Ramos (cell line): Measurements from ENCODE around the gene SPOCK3.

Experiments used
- in situ Hi-C: fragments of 300-500 bp; cut with MboI; formaldehyde crosslinking; loops from one replicate; pipeline ENCODE4 v1.14.3; 2022; ENCODE audit warnings: low sequenced_read_pairs; ENCODE audit not compliant: unreplicated experiment

SPOCK3 gene

DNA sequence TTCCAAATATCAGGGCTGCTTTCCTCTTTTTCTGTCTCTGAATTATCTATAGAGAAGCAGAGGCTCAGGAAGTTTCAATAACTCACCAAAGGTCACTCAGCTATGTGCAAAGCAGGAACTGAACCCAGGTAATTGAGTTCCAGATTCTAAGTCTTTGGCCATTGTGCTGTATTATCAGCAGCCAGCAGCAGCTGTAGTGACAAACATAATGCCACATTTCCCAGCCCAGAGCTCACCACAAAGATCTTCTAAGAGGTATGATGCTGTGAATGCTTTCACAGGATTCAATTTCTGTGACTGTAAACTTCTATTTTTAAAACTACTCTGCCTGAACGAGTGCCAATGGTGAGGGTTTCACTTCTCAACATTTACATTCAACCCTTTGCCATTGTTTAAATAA lies 56.4 kb downstream of the SPOCK3 start:
- in situ Hi-C loops, result no loop called here

- in situ Hi-C loops, result no loop called here
Observed at GRCh38 chr4:167176723-167177367, 57.4 kb downstream of the SPOCK3 start.

DNA sequence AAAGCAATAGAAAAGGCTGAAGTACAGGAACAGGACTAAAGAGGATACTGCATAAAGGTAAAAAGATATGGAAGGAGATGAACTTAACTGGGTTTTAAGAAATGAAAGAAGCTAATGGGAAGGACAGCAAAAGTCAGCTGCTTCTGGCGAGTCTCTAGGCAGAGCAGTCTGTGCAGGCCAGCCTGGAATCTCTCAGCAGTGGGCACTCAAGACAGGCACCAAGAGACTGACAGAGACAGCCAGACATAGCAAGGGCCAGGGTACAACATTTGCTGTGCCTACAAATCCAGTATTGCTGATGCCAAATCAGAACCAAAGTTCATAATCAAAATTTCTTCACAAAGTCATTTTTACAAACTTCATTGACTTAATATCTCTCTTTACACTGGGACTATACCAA lies 62.4 kb downstream of the SPOCK3 start:
- in situ Hi-C loops, result no loop called here

DNA sequence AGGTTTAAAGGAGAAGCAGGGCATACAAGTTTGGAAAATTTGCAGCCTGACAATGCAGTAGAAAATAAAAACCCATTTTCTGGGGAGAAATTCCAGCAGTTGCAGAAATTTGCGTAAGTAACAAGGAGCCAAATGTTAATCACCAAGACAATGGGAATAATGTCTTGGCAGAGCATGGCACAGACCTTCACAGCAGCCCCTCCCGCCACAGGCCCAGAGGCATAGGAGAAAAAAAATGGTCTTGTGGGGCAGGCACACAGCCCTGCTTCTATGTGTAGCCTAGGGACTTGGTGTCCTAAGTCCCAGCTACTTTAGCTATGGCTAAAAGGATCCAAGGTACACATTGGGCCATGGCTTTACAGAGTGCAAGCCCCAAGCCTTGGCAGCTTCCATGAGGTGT lies 65.7 kb downstream of the SPOCK3 start:
- in situ Hi-C loops, result no loop called here

DNA sequence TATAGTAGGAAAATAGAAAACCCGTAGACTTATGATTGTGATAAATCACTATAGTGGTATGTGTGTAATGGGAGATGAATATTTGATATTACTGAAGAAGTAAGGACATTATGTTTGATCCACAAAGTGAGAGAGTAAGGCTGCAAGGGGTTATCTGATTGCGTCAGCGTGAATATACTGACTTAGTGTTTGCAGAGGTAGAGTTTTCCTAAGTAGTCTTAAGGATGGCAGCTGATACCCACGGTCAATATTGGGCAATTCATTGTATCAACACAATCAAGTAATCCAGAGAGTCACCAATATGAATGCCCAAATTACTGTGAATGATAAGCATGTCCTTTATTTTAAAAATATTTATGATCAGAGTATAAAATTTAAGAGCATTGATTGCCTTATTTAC lies 83.7 kb downstream of the SPOCK3 start:
- in situ Hi-C loops, result no loop called here

DNA sequence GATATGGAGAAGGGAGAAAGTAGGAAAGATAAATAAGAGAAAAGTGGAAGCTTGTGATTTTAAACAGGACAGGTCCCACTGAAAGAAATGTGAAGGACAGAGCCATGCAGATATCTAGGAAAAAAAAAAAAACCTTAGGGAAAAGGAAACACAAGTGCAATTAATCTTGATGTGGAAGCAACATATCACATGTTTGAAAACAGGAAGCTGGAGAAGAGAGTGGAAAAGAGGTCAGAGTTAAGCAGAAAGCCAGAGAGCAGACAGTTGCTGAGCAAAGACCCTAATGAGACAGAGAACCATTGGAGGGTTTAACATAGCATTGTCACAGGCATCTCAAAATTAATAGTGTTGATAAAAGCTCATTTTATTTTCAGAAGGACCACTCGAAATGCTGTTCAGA lies 89.7 kb downstream of the SPOCK3 start:
- in situ Hi-C loops, result no loop called here

DNA sequence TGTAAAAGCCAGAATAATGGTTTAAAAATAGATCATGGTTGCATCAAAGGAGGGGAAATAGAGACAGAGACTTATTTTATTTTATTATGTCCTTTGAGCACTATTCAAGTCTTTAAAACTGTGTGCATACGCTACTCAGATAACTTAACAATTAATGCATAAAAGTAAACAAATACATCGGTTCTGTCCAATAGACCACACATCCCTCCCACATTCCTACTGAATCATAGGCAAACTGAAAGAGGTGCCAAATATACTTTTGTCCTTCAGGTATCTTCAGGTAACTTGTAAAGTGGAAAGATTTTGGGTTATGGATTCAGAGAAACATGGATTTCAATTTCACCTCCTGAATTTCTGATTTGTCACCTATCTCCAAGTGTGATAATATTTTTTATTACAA lies 91.3 kb downstream of the SPOCK3 start:
- in situ Hi-C loops, result no loop called here

DNA sequence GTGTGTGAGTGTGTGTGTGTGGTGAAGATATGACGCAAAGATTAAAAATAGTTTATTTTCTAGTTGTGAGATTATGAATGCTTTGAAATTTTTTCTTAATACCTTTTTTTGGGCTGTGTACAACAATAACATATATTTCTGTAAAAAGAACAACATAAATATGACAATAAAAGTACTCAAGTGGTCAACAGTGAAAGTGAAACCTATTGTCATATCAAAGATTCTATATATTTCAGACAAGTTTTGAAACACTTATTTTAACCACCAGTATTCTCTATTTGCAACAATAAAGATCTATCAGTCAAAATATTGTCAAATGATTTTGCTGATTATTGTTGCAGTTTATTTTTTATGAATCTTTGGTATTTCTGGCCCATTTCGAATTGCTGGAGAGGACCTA lies 98.0 kb downstream of the SPOCK3 start:
- in situ Hi-C loops, result no loop called here

DNA sequence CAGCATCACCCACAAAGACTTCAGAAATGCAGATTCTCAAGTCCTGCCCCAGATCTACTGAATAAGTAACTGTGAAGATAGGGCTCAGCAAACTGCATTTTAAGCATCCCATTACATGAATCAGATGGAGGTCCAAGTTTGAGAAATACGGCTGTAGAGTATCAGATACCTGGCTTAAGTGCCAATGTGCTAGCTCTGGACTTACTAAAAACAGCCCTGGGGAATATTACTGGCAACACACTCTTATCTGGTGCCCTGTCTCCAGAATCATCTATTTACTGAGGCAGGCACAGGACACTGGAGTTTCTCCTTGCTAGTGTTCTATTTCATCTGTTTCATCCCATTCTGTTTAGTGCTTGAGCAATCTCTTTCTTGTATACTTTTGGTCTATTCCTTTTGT lies 105.1 kb downstream of the SPOCK3 start:
- in situ Hi-C loops, result no loop called here

DNA sequence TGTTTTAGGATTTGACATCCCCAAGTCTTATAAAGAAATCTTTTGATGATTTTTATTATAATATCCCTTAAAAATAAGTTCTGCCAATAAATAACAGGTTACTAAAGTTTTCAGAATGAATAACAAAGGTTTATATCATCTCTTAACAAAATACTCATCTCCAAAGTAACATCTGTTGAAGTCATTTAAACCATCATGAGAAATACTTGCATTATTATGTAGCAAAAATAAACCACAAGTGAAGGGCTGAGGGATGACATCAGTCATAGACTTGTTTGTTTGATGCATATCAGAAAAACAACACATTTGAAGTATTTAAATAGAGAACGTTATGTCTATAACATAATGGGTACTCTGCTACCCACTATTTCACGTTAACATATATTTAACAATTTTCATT lies 114.9 kb downstream of the SPOCK3 start:
- in situ Hi-C loops, result no loop called here

GRCh38 chr4:167117273-167117672 lies 117.0 kb downstream of the SPOCK3 start:
- in situ Hi-C loops, result no loop called here

DNA sequence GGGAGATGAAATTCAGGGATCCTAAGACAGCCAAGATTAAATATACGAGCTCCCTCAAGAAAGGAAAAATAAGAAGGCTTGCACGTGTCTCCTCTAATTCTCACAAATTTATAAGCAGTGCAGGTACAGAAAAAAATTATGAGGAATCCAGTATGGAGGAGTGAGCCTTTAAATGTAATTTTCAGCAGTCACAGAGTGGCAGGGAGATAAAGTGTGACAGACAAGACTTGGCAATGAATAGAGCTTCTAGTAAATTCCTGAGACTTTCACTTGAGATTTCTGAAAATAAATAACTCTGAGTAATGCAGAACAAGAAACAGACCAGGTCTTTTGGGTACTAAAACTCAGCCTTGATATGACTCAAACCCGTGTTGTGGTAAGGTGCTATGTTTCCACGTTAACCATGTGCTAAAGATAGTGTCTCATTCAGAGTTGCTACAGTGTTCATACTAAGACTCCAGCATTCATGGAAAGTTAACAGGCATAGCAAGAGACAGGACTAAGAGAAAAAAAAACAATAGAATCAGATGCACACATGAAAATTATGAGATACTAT lies 119.8 kb downstream of the SPOCK3 start:
- in situ Hi-C loops, result no loop called here

DNA sequence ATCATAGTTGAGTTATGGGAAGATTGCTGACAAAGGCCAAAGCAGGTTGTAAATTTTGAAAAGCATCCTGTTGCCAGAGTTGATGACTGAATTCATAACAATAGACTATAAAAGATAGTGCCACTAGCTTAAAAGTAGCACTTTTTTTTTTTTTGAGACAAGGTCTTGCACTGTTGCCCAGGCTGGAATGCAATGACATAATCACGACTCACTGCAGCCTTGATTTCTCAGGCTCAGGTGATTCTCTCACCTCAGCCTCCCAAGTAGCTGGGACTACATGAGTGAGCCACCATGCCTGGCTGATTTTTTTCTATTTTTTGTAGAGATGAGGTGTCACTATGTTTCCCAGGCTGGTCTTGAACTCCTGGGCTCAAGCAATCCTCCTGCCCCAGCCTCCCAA lies 122.7 kb downstream of the SPOCK3 start:
- in situ Hi-C loops, result no loop called here

DNA sequence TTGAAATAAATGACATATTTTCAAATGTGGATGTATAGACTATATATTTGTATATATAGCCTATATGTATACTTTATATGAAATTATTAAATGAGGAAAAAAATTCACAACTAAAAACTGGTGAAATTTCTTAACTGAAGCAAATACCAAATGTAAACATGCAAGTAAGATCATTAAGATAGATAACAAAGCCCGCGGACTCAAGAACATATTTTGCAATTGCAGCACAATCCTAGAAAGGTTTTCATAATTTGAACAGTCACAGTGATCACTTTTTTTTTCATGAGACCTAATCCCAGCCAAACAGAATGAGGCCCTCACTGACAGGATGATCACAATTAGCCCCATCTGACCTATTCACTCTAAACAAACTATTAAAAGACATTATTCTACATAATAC lies 123.2 kb downstream of the SPOCK3 start:
- in situ Hi-C loops, result no loop called here

DNA sequence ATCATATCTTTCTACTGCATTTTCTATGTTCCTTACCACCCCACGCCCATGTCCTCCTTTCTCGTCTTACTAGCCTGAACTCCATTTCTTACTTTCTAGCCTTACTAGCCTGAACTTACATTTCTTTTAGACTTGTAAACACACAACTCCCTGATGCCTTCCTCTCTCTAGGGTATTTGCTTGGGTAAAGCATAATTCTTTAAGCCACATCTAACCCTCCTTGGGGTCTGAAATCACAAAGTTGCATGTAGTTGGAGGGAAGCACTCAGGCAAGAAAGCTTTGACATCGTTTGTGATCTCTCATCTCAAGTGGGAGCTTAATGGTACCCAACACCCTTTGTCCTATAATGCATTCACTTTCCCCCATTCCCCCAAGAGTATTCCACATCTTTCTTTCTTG lies 124.4 kb downstream of the SPOCK3 start:
- in situ Hi-C loops, result no loop called here

GRCh38 chr4:167105857-167106256 lies 128.4 kb downstream of the SPOCK3 start:
- in situ Hi-C loops, result no loop called here

- in situ Hi-C loops, result no loop called here
Observed at GRCh38 chr4:167102475-167102874, 131.8 kb downstream of the SPOCK3 start.

GRCh38 chr4:167101035-167101434 lies 133.3 kb downstream of the SPOCK3 start:
- in situ Hi-C loops, result no loop called here

DNA sequence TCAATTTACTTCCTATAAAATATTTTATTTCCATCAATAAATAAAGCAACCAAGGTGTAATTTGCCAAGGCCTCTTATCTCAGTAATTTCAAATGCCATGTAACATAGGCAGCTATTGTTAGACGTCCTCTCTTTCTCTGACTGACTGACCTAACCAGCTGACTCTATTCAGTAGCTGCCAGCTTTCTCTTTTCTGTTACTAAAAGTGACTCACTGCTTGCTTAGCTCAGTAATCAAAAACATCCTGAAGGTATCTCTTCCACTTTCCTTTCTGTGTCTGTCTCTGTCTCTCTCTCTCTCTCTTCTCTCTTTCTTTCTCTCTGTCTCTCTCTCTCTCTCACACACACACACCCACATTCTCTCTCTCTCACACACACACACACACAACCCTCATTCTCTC lies 134.2 kb downstream of the SPOCK3 start:
- in situ Hi-C loops, result no loop called here

DNA sequence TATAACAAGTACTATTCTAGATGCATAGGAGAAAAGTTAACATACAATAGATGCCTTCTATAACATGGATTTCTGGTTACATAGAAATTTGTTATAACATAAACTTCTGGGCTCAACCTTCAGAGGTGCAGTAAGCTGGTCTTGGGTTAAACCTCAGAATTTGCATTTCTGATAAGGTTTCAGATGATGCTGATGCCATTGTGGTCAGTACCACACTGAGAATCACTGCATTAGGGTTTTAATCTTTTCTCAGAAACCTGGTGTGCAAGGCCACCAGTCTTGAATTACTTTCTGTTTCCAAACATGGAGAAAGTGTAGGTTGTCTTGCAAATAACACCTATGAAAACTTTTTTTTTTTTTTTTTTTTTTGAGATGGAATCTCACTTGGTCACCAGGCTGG lies 146.2 kb downstream of the SPOCK3 start:
- in situ Hi-C loops, result no loop called here

GRCh38 chr4:167084321-167084720 lies 150.0 kb downstream of the SPOCK3 start:
- in situ Hi-C loops, result no loop called here

DNA sequence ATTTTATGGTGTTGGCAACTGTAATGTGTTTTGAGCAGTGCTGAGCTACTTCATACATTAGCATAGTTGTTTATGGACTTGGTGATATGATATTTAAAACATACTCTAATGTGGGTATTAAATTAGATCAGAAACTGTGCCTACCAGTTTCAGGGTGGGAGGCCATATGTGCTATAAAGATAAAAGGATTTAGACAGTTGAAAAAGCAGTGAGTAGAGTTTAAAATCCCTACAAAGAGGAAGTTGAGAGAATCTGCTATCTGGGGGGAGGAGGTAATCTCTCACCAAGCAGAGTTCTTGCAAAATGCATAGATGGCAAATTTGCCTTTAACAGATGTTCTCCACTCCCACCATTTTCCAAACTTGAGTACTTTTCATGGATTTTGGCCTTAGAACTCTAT lies 154.5 kb downstream of the SPOCK3 start:
- in situ Hi-C loops, result no loop called here
